Measurements from ENCODE around the gene TAAR9.

GRCh38 chr6:132567566-132567965, 29.5 kb downstream of the TAAR9 start:
- TF ChIP-seq EZH2phosphoT487 (IDR thresholded peaks at IDR 0.05; ENCODE audit: borderline replicate concordance, low read depth, low read length) (no peak), CTCF (conservative IDR thresholded peaks at IDR 0.05; ENCODE audit: low read length) (no peak)

Data from OCI-LY7 (cell line).